Stomach smooth muscle (tissue), 2 donors: ENCODE measurements around the gene ZEB1.

Experiments used
- H3K27ac ChIP-seq: one replicate; pipeline ENCODE4 v1.7.0; 2013; ENCODE audit warnings: mild to moderate bottlenecking, low read length, inconsistent platforms
- H3K27me3 ChIP-seq, 2 donors: one replicate each; pipeline ENCODE4 v1.7.0; 2013; ENCODE audit warnings: low read length in 2 of 2; ENCODE audit not compliant: insufficient read depth in 2 of 2, control insufficient read depth in 1 of 2
- H3K36me3 ChIP-seq, 2 donors: one replicate each; pipeline ENCODE4 v1.7.0; 2013; ENCODE audit warnings: low read length in 2 of 2; ENCODE audit not compliant: control insufficient read depth in 2 of 2, insufficient read depth in 2 of 2
- H3K4me1 ChIP-seq: one replicate; pipeline ENCODE4 v1.7.0; 2013; ENCODE audit warnings: low read length; ENCODE audit not compliant: control insufficient read depth, insufficient read depth
- H3K4me3 ChIP-seq, 2 donors: one replicate each; pipeline ENCODE4 v1.7.0; 2013; ENCODE audit warnings: low read length in 2 of 2
- H3K9ac ChIP-seq, 2 donors: one replicate each; pipeline ENCODE4 v1.7.0; 2013; ENCODE audit warnings: low read length in 2 of 2, mild to moderate bottlenecking in 1 of 2
- H3K9me3 ChIP-seq, 2 donors: one replicate each; pipeline ENCODE4 v1.7.0; 2013; ENCODE audit warnings: low read length in 2 of 2; ENCODE audit not compliant: control insufficient read depth in 2 of 2
- donor health status: healthy.
- donor health status: Pancreatic carcinoma.

The ZEB1 gene

DNA sequence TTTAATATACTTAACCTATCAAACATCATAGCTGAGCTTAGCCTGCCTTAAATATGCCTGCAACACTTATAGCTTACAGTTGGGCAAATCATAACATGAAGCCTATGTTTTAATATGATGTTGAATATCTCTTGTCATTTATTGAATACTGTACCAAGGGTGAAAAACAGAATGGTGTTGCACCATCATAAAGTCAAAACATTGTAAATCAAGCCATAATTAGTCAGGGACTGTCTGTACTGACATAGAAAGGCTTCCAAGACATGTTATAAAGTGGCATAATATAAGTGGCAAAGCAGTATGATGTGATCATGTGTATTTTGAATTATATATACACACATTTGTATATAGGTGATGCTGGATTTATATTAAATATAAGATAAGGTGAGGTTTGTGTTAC lies 140.0 kb downstream of the ZEB1 start:
- Histone ChIP-seq H3K9ac (no peak overlapping the region), H3K4me1 (peaks cover 8% of the 10 kb centered on the region), H3K4me3 (no peak overlapping the region), H3K27me3 (no peaks in the 10 kb centered on the region), H3K9me3 (no peaks in the 10 kb centered on the region), H3K36me3 (peaks cover 0 to 10% of the 10 kb centered on the region in 2 donors), H3K27ac (no peak overlapping the region)

DNA sequence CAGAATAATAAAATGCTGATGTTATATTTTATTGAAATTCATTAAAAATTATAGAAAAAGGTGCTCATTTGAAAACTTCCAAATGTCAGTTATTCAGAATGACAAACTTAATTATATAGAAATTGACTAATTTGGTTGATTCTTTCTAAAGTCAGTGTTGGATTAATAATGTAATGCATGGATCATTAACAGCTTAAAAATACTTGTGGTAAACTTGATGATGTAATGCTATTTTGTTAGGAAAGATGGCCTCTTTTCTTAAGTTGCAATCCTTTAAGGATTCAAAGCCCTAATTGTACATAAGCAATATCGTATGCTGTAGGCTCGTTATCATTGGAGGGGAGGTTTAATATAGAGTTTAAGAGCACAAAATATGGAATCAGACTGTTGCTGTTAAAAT lies 141.2 kb downstream of the ZEB1 start:
- Histone ChIP-seq H3K4me3 (no peak overlapping the region), H3K9me3 (peaks cover 0 to 4% of the 10 kb centered on the region in 2 donors), H3K27me3 (no peaks in the 10 kb centered on the region), H3K9ac (no peak overlapping the region), H3K4me1 (peaks cover 8% of the 10 kb centered on the region), H3K27ac (no peak overlapping the region), H3K36me3 (peaks cover 0 to 10% of the 10 kb centered on the region in 2 donors)

DNA sequence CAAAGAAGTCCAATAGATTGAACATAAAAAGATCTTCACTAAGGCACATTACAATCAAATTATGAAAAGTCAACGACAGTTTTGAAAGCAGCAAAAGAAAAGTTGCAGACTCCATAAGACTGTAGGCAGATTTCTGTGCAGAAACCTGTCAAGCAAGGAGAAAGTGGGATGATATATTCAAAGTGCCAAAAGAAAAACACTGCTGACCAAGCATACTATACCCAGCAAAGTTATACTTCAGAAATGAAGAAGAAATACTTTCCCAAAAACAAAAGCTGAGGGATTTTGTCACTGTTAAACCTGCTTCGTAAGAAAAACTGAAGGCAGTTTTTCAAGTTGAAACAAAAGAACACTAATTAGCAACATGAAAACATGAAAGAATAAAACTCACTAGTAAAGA lies 145.5 kb downstream of the ZEB1 start:
- Histone ChIP-seq H3K27ac (no peak overlapping the region), H3K36me3 (peaks cover 12 to 35% of the 10 kb centered on the region in 2 donors), H3K9ac (no peak overlapping the region), H3K4me3 (no peak overlapping the region), H3K4me1 (no peaks in the 10 kb centered on the region), H3K9me3 (peaks cover 0 to 11% of the 10 kb centered on the region in 2 donors), H3K27me3 (no peaks in the 10 kb centered on the region)

DNA sequence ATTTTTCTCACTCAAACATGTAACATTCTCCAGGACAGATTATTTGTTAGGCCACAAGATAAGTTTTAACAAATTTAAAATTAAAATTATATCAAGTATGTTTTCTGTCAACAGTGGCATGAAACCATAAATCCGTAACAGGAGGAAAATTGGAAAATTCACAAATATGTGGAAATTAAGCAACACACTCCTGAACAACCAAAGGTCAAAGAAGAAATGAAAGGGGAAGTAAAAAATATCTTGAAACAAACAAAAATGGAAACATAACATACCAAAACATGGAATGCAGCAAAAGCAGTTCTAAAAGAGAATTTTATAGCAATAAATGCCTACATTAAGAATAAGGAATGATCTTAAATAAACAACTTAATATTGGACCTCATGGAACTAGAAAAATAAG lies 147.3 kb downstream of the ZEB1 start:
- Histone ChIP-seq H3K27ac (no peak overlapping the region), H3K36me3 (peaks cover 12 to 35% of the 10 kb centered on the region in 2 donors), H3K4me3 (no peak overlapping the region), H3K9me3 (peaks cover 0 to 11% of the 10 kb centered on the region in 2 donors), H3K4me1 (no peaks in the 10 kb centered on the region), H3K27me3 (no peaks in the 10 kb centered on the region), H3K9ac (no peak overlapping the region)

DNA sequence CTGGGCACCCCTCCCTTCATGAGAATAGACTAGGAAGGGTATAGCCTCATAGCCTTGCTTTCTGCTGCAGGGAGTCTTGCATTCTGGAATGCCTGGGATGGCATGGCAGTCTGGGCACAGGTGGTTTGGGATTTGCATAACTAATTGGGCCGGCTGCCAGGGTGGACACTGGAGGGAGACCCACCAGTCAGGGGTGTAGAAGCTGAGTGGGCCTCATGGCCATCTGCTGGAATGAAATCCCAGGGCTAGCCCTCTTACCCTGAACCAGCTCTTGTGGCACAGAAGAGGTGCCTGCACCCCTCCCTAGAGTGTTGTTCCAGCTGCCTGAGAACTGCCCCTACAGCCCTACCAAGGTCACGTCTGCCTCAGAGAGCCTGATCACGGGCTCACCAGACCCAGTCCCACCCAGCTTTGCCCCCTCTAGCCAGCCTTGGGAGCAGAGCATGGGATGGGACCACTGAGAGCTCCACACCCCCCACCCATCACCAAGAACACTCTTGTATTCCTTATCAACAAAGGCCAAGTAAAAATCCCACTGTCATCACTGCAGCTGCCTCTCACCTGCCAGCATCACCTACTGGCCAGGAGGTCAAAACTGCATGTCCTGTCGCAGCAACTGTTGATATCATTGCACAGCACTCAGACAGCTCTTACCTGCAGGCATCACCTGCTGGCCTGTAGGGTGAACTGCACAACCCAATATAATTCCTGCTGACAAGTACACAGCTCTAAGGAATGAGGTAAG lies 148.9 kb downstream of the ZEB1 start:
- H3K9me3 ChIP-seq = peaks cover 0 to 11% of the 10 kb centered on the region in 2 donors
- H3K27ac ChIP-seq = no peak overlapping the region
- H3K4me3 ChIP-seq = no peak overlapping the region
- H3K36me3 ChIP-seq = peaks cover 12 to 31% of the 10 kb centered on the region in 2 donors
- H3K27me3 ChIP-seq = no peaks in the 10 kb centered on the region
- no peak overlapping the region for H3K9ac ChIP-seq
- no peaks in the 10 kb centered on the region for H3K4me1 ChIP-seq

DNA sequence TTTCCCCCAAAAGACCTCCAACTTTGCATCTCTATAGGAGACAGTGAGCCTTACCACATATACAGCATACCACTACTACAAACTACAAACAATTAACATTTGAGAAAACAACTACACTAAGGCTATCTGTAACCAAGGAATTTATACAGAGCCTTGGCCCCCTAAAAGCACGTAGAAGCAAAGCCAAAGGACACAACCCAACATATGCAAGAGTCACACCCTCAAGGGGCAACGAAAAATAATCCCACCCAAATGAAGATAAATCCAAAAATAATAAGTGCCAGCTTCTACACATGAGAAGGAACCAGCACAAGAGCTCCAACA lies 149.5 kb downstream of the ZEB1 start:
- Histone ChIP-seq H3K9ac (no peak overlapping the region), H3K27me3 (no peaks in the 10 kb centered on the region), H3K4me1 (no peaks in the 10 kb centered on the region), H3K9me3 (peaks cover 0 to 11% of the 10 kb centered on the region in 2 donors), H3K27ac (no peak overlapping the region), H3K36me3 (peaks cover 12 to 27% of the 10 kb centered on the region in 2 donors), H3K4me3 (no peak overlapping the region)

DNA sequence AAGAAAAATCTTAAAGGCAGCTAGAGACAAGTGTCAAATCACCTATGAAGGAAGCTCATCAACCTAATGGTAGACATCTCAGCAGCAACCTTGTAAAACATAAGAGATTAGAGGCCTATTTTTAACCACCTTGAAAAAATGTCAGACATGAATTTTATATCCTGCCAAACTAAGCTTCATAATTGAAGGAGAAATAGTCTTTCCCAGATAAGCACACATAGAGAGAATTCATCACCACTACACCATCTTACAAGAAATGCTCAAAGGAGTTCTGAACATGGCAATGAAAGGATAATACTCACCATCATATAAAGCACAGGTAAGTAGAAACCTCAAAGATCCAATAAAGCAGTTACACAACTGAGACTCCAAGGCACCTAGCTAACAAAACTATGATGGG lies 156.5 kb downstream of the ZEB1 start:
- Histone ChIP-seq H3K9me3 (no peaks in the 10 kb centered on the region), H3K4me3 (no peak overlapping the region), H3K4me1 (no peaks in the 10 kb centered on the region), H3K27ac (no peak overlapping the region), H3K36me3 (no peaks in the 10 kb centered on the region), H3K9ac (no peak overlapping the region), H3K27me3 (no peaks in the 10 kb centered on the region)

DNA sequence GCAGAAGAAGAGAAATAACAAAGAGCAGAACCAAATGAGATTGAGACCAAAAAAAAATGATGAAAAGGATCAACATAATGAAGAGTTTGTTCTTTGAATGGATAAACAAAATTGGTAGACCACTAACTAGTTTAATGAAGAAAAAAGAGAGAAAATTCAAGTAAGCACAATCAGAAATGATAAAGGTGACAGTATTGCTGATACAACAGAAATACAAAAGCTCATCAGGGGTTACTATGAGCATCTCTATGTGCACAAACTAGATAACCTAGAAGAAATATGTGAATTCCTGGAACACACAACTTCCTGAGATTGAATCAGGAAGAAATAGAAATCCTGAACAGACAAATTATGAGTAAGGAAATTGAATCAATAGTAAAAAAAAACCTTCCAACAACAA lies 157.1 kb downstream of the ZEB1 start:
- H3K4me1 ChIP-seq = no peaks in the 10 kb centered on the region
- H3K27ac ChIP-seq = no peak overlapping the region
- no peaks in the 10 kb centered on the region for H3K36me3 ChIP-seq
- H3K9me3 ChIP-seq = no peaks in the 10 kb centered on the region
- no peak overlapping the region for H3K4me3 ChIP-seq
- H3K27me3 ChIP-seq = no peaks in the 10 kb centered on the region
- no peak overlapping the region for H3K9ac ChIP-seq

DNA sequence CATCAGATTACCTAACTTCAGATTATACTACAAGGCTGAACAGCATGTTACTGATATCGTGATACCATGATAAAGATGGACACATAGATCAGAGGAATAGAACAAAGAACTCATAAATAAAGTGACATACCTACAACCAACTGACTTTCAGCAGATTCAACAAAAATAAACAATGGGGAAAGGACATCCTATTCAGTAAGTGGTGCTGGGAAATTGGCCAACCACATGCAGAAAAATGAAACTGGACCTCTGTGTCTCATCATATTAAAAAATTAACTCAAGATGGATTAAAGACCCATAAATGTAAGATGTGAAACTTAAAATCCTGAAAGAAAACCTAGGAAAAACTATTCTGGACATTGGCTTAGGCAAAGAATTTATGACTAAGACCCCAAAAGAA lies 158.6 kb downstream of the ZEB1 start:
- H3K27me3 ChIP-seq = no peaks in the 10 kb centered on the region
- no peaks in the 10 kb centered on the region for H3K4me1 ChIP-seq
- no peak overlapping the region for H3K27ac ChIP-seq
- H3K36me3 ChIP-seq = no peaks in the 10 kb centered on the region
- no peaks in the 10 kb centered on the region for H3K9me3 ChIP-seq
- no peak overlapping the region for H3K9ac ChIP-seq
- no peak overlapping the region for H3K4me3 ChIP-seq

DNA sequence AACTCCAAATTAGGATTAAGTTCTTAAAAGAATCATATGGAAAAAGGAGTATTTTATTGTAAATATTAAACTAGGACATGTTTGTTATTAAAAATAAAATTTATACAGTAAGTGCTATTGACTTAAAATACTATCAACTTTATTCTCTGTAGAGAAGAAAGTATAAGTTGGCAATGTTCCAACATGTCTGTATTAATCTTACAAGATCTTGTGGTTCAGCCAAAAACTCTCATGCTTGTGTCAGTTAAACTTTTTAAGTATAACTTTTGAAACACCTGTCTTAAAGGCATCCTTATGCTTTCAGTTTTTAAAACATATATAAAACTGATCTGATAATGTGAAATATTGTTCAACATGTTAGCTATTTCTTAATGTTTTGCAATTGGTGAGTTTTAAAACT lies 160.7 kb downstream of the ZEB1 start:
- Histone ChIP-seq H3K27me3 (no peaks in the 10 kb centered on the region), H3K4me3 (no peak overlapping the region), H3K9me3 (no peaks in the 10 kb centered on the region), H3K4me1 (no peaks in the 10 kb centered on the region), H3K9ac (no peak overlapping the region), H3K36me3 (no peaks in the 10 kb centered on the region), H3K27ac (no peak overlapping the region)

DNA sequence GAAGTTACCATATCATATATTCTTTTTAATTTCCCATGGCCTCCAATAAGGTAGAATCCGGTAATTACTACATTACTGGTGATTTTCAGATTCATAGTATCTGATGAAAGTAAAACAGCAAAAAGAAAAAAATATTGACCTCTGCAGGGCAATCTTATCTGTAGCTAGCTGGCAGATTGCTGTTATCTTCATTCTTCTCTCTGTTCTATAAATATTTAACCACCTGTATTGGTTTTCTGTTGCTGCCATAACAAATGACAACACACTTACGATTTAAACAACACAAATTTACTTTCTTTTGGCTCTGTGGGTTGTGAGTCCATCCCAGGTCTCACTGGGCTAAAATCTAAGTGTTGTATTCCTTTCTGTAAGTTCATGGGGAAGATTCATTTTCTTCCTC lies 164.5 kb downstream of the ZEB1 start:
- H3K4me1 ChIP-seq = no peaks in the 10 kb centered on the region
- no peak overlapping the region for H3K27ac ChIP-seq
- no peak overlapping the region for H3K4me3 ChIP-seq
- H3K27me3 ChIP-seq = no peaks in the 10 kb centered on the region
- no peak overlapping the region for H3K9ac ChIP-seq
- no peaks in the 10 kb centered on the region for H3K36me3 ChIP-seq
- H3K9me3 ChIP-seq = no peaks in the 10 kb centered on the region
